Osteoblast (primary cell): Measurements from ENCODE around the gene LY6G5C. TPM values are rescaled to one million over a fixed set of nuclear protein-coding genes. Genes with fewer than 3 reads are reported as not detected.

Experiments
- DNase-seq: peaks from one replicate; pipeline ENCODE4 v3.0.0; 2011; ENCODE audit warnings: low spot score, mixed read lengths; ENCODE audit not compliant: insufficient read length; ENCODE audit errors: missing footprints
- H2AFZ ChIP-seq: 2 replicates; pipeline ENCODE4 v1.6.0; 2011; ENCODE audit warnings: mild to moderate bottlenecking, low read length
- H3K27ac ChIP-seq: 2 replicates; pipeline ENCODE4 v1.5.1; 2011; ENCODE audit warnings: mild to moderate bottlenecking, low read depth, low read length, moderate library complexity
- H3K27me3 ChIP-seq: 2 replicates; pipeline ENCODE4 v1.6.0; 2012; ENCODE audit warnings: mild to moderate bottlenecking, control low read depth, inconsistent platforms, low read length, moderate library complexity; ENCODE audit not compliant: insufficient read depth
- H3K36me3 ChIP-seq: 2 replicates; pipeline ENCODE4 v1.5.1; 2011; ENCODE audit warnings: mild to moderate bottlenecking, low read length, control low read depth, moderate library complexity; ENCODE audit not compliant: insufficient read depth
- H3K4me1 ChIP-seq: 2 replicates; pipeline ENCODE4 v1.5.1; 2011; ENCODE audit warnings: mild to moderate bottlenecking, low read length, control low read depth, moderate library complexity; ENCODE audit not compliant: insufficient read depth
- H3K4me2 ChIP-seq: 2 replicates; pipeline ENCODE4 v1.6.0; 2011; ENCODE audit warnings: mild to moderate bottlenecking, low read length; ENCODE audit not compliant: insufficient read depth
- H3K4me3 ChIP-seq: fragments of 200-600 bp; sonication (generic); 3 replicates; pipeline ENCODE4 v1.5.1; 2012; ENCODE audit warnings: mild to moderate bottlenecking, low read length, inconsistent platforms; ENCODE audit not compliant: insufficient read depth
- H3K79me2 ChIP-seq: 2 replicates; pipeline ENCODE4 v1.6.0; 2012; ENCODE audit warnings: mild to moderate bottlenecking, low read length, control low read depth, inconsistent platforms; ENCODE audit not compliant: insufficient read depth
- H3K9me3 ChIP-seq: 2 replicates; pipeline ENCODE4 v1.5.1; 2011; ENCODE audit warnings: low read depth, low read length, control low read depth
- H4K20me1 ChIP-seq: 2 replicates; pipeline ENCODE4 v1.6.0; 2012; ENCODE audit warnings: mild to moderate bottlenecking, low read length, control low read depth; ENCODE audit not compliant: insufficient read depth
- CTCF ChIP-seq: IDR thresholded peaks from 2 replicates; pipeline ENCODE4 v1.5.1; 2011; ENCODE audit warnings: mild to moderate bottlenecking, low read depth, low read length, moderate library complexity; ENCODE audit errors: extremely low read depth
- total RNA-seq: library from RNA; depleted of rRNA; stranded (reverse); fragments of >200 nt; gene quantifications from 2 replicates; pipeline ENCODE4 v1.2.3, GENCODE V29; 2012

Gene LY6G5C
- total RNA-seq, 1 donor: 0.72 TPM

DNA sequence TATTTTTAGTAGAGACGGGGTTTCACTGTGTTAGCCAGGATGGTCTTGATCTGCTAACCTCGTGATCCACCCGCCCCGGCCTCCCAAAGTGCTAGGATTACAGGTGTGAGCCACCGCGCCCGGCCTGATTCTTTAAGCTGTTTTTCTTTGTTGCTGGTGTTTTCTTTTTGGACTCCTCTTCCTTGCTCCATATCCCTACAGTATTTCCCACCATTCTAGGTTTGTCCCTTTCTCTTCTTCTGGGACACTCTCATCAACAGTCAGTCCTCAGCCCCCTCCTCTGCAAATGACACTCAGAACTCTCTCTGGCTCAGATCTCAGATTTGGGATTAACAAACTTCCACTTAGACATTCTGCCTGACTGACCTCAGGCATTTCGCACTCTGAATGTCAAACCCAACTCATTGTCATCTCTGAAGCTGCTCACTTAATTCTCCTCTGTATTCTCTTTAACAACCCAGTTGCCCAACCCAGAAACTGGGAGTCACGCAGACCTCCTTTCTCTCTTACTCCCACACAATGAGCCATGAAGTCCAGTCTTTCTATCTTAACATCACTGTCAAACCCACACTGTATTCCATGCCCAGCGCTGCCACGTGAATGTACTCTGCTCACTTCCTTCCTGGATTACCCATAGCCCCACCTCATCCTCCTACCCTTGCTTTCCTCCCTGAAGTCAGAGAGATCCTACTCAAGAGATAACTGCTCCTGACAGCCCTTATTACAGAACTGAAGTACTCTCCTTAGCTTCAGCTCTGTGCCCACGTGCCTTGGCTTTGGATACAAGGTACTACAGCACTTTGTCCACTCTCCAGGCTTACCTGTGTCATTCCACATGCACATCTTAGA is 44.9 kb upstream of the LY6G5C start:
- H3K27ac ChIP-seq: no peak overlapping the region
- no peak overlapping the region for H3K4me3 ChIP-seq
- H3K36me3 ChIP-seq: peaks cover 20% of the 10 kb centered on the region
- peaks cover 5% of the 10 kb centered on the region for H4K20me1 ChIP-seq
- peaks cover 13% of the 10 kb centered on the region for H3K4me1 ChIP-seq
- H3K27me3 ChIP-seq: no peaks in the 10 kb centered on the region
- H3K9me3 ChIP-seq: no peaks in the 10 kb centered on the region
- H3K79me2 ChIP-seq: peaks cover 7% of the 10 kb centered on the region
- TF ChIP-seq CTCF: no peak
- no peak overlapping the region for H3K4me2 ChIP-seq
- no peak overlapping the region for H2AFZ ChIP-seq
- no peak for DNase-seq

- H3K27me3 ChIP-seq: no peaks in the 10 kb centered on the region
- no peak overlapping the region for H2AFZ ChIP-seq
- H3K4me2 ChIP-seq: no peak overlapping the region
- H3K79me2 ChIP-seq: peaks cover 5% of the 10 kb centered on the region
- H3K36me3 ChIP-seq: peaks cover 18% of the 10 kb centered on the region
- H4K20me1 ChIP-seq: peaks cover 2% of the 10 kb centered on the region
- H3K4me3 ChIP-seq: no peak overlapping the region
- H3K4me1 ChIP-seq: peaks cover 9% of the 10 kb centered on the region
- no peak for TF ChIP-seq CTCF
- no peak overlapping the region for H3K27ac ChIP-seq
- DNase-seq: peak; percentile 52
- no peaks in the 10 kb centered on the region for H3K9me3 ChIP-seq
Observed at GRCh38 chr6:31723980-31724691, 43.3 kb upstream of the LY6G5C start.

DNA sequence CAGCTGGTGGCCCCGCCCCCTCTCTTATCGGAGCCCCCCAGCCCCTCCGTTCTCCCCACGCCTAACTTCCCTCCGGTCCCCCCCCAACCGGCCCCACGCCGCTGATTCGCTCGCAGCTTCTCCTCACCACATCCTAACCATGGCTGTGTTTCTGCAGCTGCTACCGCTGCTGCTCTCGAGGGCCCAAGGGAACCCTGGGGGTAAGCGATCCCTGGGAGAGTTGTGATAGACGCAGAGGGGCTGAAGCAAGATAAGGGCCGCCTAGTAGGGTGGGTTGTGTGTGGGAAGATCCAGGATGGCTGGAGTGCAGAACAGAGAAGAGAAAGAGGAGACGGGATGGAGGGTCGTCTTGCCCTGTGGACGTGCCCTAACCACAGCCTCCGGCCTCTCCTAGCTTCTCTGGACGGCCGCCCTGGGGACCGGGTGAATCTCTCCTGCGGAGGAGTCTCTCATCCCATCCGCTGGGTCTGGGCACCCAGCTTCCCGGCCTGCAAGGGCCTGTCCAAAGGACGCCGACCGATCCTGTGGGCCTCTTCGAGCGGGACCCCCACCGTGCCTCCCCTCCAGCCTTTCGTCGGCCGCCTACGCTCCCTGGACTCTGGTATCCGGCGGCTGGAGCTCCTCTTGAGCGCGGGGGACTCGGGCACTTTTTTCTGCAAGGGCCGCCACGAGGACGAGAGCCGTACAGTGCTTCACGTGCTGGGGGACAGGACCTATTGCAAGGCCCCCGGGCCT is 42.5 kb upstream of the LY6G5C start, which contains the start of gene MPIG6B:
TSS of gene MPIG6B (plus strand) at position 129 of the 735 bp plus-strand sequence. CDS start at position 140, 11 bp downstream.
- TF ChIP-seq CTCF: no peak
- H3K4me3 ChIP-seq: no peak within 1 kb of the TSS
- no peak within 1 kb of the TSS for H3K4me2 ChIP-seq
- DNase-seq: peak; percentile 26
- H3K79me2 ChIP-seq: no peaks in the 10 kb centered on the region
- H2AFZ ChIP-seq: no peak within 1 kb of the TSS
- no peak within 1 kb of the TSS for H3K27ac ChIP-seq
- peaks cover 1% of the 10 kb centered on the region for H3K4me1 ChIP-seq
- no peaks in the 10 kb centered on the region for H3K9me3 ChIP-seq
- H3K36me3 ChIP-seq: peaks cover 18% of the 10 kb centered on the region
- H3K27me3 ChIP-seq: no peaks in the 10 kb centered on the region
- peaks cover 2% of the 10 kb centered on the region for H4K20me1 ChIP-seq

- Histone ChIP-seq H3K9me3 (no peaks in the 10 kb centered on the region), H3K27me3 (no peaks in the 10 kb centered on the region), H3K4me2 (no peak overlapping the region), H3K4me1 (no peaks in the 10 kb centered on the region), H3K36me3 (peaks cover 14% of the 10 kb centered on the region), H3K27ac (no peak overlapping the region), H3K79me2 (no peaks in the 10 kb centered on the region), H3K4me3 (no peak overlapping the region), H4K20me1 (no peaks in the 10 kb centered on the region), H2AFZ (no peak overlapping the region)
- no peak for DNase-seq
- no peak for TF ChIP-seq CTCF
Observed at GRCh38 chr6:31722173-31722572, 41.3 kb upstream of the LY6G5C start.
